GM19239 (cell line): ENCODE measurements around the gene HNRNPM.

Experiments used
- DNase-seq: peaks from one replicate; pipeline ENCODE4 v3.0.0; 2011; ENCODE audit warnings: low spot score; ENCODE audit not compliant: insufficient read length
- FAIRE-seq: peaks from 2 replicates; lab custom pipeline; 2011; peaks lifted over from hg19 to GRCh38; lab: Jason Lieb, UNC

HNRNPM gene

GRCh38 chr19:8484331-8484894 is 39.6 kb downstream of the HNRNPM start:
- FAIRE-seq, result no peak
- DNase-seq, result no peak

DNA sequence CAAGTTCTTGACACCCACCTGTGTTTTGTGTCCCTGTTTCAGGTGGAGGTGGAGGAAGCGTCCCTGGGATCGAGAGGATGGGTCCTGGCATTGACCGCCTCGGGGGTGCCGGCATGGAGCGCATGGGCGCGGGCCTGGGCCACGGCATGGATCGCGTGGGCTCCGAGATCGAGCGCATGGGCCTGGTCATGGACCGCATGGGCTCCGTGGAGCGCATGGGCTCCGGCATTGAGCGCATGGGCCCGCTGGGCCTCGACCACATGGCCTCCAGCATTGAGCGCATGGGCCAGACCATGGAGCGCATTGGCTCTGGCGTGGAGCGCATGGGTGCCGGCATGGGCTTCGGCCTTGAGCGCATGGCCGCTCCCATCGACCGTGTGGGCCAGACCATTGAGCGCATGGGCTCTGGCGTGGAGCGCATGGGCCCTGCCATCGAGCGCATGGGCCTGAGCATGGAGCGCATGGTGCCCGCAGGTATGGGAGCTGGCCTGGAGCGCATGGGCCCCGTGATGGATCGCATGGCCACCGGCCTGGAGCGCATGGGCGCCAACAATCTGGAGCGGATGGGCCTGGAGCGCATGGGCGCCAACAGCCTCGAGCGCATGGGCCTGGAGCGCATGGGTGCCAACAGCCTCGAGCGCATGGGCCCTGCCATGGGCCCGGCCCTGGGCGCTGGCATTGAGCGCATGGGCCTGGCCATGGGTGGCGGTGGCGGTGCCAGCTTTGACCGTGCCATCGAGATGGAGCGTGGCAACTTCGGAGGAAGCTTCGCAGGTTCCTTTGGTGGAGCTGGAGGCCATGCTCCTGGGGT is 41.0 kb downstream of the HNRNPM start:
- FAIRE-seq (no peak), DNase-seq (no peak)

DNA sequence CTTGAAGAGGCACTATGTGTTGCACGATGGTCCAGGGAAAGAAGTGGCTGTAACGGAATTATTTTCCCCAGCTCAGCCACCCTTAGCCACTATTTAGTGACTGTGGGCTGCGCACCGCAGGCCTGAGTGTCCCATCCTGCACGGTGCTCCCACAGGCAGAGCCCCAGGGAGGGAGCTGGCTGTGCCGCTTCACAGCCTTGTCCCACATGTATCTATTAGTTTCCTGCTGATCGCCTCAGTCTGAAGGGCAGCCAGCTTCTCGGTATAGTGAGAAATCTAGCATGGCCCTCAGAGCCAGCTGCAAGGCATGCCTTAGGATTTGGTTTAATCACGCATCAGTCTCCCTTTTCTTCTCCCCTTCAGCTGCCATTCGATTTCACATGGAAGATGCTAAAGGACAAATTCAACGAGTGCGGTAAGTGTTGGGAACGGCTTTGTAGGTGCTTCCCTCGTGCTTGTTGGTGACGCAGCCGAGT is 41.9 kb downstream of the HNRNPM start:
- FAIRE-seq, result no peak
- DNase-seq, result no peak

DNA sequence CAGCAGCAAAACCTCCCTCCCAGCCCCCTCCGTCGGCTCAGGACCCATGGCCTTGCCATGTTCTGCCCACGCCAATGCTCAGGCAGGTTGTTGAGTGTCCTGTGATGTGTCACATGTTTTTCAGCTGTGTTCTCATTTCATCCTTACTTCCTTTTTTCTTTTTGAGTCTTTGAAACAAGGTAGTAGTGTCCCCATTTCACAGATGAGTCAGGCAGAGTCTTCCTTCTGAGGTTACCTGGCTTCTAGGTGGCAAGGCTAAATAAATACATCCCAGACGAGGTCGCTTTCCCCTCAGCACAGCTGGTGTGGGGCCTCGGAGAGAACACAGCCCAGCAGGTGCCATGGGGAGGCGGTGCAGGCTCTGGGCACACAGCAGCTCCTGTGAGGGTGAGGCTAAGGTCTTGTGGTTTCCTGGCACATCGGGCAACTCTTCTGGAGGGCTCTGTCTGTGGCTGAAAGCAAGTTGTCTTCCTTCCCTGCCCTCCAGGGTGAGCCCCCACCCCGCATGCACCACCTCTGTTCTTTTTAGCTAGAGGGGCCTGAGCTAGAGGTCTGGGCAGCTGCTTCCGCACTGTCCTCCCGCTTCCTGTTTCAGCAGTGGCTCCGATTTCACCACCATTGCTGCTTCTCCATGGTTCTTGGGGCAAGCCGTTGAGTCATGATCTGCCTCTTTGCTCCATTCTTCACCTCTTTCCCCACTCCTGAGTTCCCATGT is 42.5 kb downstream of the HNRNPM start:
- FAIRE-seq (peak; percentile 63), DNase-seq (no peak)

- no peak for DNase-seq
- no peak for FAIRE-seq
Measured at GRCh38 chr19:8488365-8488764, 43.6 kb downstream of the HNRNPM start.

- no peak for DNase-seq
- no peak for FAIRE-seq
Measured at GRCh38 chr19:8489561-8490394, 45.0 kb downstream of the HNRNPM start.

- no peak for DNase-seq
- no peak for FAIRE-seq
Measured at GRCh38 chr19:8490395-8490760, 45.6 kb downstream of the HNRNPM start.

- no peak for DNase-seq
- FAIRE-seq, result no peak
Measured at GRCh38 chr19:8490873-8491272, 46.1 kb downstream of the HNRNPM start.

DNA sequence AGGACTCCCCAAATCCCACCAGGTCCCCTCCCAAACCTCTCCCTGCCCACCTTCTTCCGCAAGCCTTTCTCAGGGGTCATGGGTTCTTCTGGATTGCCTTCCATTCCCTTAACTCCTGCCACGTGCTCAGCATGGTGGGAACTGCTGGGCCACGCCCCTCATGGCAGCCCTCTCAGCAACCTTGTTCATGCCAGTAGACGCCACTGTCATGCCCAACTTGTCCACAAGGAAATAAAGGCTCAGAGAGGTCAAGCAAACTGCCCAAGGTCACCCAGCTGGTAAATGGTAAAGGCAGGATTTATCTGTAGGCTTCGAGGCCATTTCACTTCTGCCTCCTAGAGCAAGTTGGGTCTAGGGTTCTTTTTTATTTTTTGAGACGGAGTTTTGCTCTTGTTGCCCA is 46.8 kb downstream of the HNRNPM start:
- DNase-seq (no peak), FAIRE-seq (no peak)

DNA sequence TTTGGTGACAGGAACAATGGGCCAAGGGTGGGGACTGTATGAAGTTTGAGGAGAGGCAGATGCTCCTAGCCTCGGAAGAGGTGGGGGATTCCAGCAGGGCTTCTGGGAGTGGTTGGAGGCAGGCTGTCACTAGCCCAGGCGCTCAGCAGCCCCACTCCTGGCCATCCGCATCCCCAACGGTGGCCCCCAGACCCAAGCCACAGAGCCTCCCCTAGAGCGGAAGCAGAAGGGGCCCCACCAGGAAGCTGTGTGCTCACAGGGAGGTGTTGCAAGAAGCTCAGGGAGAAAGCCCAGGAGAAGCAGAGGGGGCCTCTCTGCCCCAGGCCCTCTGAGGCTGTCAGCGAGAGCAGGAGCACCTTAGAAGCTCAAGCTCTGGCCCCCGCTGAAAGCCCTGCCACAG is 49.4 kb downstream of the HNRNPM start:
- DNase-seq (no peak), FAIRE-seq (no peak)

DNA sequence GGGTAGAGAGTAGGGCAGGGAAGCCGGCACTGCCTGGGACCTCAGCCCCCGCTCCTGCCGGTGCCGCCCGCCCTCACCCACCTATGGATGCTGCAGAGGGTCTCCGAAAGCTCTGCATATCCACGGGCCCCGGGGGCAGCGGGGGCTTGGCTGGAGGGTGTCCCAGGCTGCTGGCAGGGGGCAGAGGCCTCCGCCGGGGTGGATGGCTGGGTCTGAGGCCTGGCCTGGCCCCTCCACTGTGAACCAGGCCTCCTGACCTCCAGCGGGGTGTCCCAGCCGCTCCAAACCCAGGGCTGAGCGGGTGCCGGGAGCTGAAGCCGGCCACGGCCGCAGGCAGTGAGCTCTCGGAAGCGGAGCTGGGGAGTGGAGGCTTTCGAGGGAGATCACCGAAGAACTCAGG is 53.5 kb downstream of the HNRNPM start:
- no peak for DNase-seq
- no peak for FAIRE-seq

GRCh38 chr19:8499048-8499833 is 54.5 kb downstream of the HNRNPM start:
- DNase-seq, result no peak
- no peak for FAIRE-seq

GRCh38 chr19:8500158-8500557 is 55.4 kb downstream of the HNRNPM start:
- FAIRE-seq, result no peak
- DNase-seq, result no peak

DNA sequence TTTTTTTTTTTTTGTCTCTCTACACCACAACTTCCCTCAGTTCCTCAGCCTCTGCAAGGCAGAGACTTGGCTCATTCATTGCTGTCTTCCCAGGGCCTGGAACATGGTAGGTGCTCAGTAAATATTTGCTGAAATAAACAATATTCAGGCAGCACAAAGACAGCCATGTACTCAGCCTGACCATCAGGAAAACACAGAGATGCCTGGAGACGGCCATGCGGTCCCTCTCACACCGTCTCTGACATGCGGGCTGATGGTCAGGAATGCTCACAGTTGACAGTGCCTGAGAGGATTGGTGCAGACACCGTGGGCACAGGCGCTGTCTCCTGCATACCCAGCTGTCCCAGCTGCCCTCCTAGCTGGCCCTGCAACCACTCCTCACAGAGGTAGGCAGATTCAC is 56.7 kb downstream of the HNRNPM start:
- FAIRE-seq, result no peak
- no peak for DNase-seq

- DNase-seq, result no peak
- FAIRE-seq, result no peak
Measured at GRCh38 chr19:8501981-8502380, 57.2 kb downstream of the HNRNPM start.

DNA sequence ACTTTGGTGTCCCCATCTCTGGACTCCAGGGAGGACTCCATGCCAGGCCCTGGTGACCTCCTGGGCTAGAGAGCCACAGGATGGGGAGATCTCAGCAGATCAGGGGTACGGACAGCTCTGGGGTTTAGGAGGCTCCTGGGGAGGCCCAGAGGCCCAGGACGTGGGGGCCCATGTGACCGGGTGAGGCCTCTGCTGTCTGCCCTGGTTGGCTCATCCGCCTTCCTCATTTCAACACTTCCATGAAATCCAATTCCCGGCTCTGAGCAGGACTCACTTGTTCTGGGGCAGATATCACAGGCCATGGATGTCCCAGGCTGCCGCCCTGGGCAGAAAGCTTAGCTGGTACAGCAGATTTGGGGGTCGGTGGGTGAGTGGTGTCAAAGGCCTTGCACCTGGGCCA is 58.7 kb downstream of the HNRNPM start:
- FAIRE-seq, result no peak
- no peak for DNase-seq

DNA sequence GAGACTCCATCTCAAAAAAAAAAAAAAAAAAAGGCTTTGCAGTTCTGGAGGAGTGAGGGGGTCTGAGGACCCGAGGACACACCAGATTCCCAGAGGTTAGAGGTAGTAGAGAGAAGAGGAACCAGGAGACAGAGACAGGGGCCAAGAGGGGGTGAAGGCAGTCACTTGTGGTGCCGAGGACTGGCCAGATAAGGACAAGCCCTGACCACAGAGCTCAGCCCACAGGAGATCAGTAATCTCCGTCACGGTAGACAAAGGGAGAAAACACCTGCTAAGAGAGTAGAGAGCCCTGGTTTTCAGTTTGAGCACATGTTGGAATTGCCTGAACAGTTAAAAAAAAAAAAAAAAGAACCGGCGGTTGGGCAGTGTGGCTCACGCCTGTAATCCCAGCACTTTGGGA is 59.4 kb downstream of the HNRNPM start:
- DNase-seq (no peak), FAIRE-seq (no peak)

DNA sequence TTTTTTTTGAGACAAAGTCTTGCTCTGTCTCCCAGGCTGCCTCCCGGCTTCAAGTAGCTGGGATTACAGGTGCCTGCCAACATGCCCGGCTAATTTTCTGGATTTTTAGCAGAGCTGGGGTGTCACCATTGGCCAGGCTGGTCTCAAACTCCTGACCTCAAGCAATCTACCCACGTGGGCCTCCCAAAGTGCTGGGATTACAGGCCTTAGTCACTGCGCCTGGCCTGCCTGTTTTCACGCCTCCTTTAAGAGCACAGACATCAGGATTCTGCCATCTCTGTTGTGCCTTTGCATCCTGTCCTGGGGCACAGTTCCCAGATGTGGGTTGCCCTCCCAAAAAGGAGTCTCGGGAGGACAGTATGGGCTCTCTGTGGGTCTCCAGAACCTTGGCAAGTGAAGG is 60.1 kb downstream of the HNRNPM start:
- DNase-seq, result no peak
- peak; percentile 11 for FAIRE-seq

- DNase-seq (peak; percentile 90), FAIRE-seq (peak; percentile 66)
Measured at GRCh38 chr19:8505680-8506401, 61.1 kb downstream of the HNRNPM start.
